Left ventricle myocardium superior (tissue), 1 donor: Measurements from ENCODE around the gene TAC3. TPM values are rescaled to one million over a fixed set of nuclear protein-coding genes. Genes with fewer than 3 reads are reported as not detected.
"Not testable (repeated sequence)": the region's sequence is repeated elsewhere in the genome, so short reads cannot be mapped to it uniquely, and the experiment has no call there.

Experiments used
- ATAC-seq: fragments of 200-7000 bp; cut with Tn5 transposase; one replicate; pipeline ENCODE4 v1.9.1; 2020; ENCODE audit warnings: mild to moderate bottlenecking, moderate library complexity
- DNase-seq: peaks from one replicate; pipeline ENCODE4 v3.0.0-alpha.2; 2020
- intact Hi-C: fragments of 100-400 bp; cut with micrococcal nuclease; formaldehyde crosslinking; loops from one replicate; pipeline ENCODE4 v1.11.0; 2022
- long read RNA-seq: library from polyadenylated mRNA; unstranded; transcript quantifications from one replicate; pipeline ENCODE4 v2.0.0, GENCODE V29; 2021
- total RNA-seq: library from RNA; stranded (reverse); fragmentation: NEBNext Ultra II Directional; extraction: Animal tissue kit (Norgen Biotek cat#: 25700); gene quantifications from one replicate; pipeline ENCODE4 v1.2.1, GENCODE V29; 2021
- donor health status: DM: no; HTN: yes; CAD: no; lungs with severe emphysema.

The TAC3 gene
- not detected for total RNA-seq
- long read RNA-seq: 0 reads

- intact Hi-C loops: no loop called here
Measured at GRCh38 chr12:57016348-57016747, at the start of gene TAC3. Gene TAC3 (minus strand): TSS chr12:57016529. CDS start chr12:57015797, 732 bp downstream.

GRCh38 chr12:57063991-57064685, 47.8 kb upstream of the TAC3 start:
- intact Hi-C loops: no loop called here
- no peak for DNase-seq
- no peak for ATAC-seq

More at GRCh38 chr12:57016348-57016747, at the start of gene TAC3:
- no peak for ATAC-seq
- no peak for DNase-seq

GRCh38 chr12:57058454-57058853, 42.1 kb upstream of the TAC3 start:
- DNase-seq: no peak
- no peak for ATAC-seq
- intact Hi-C loops: no loop called here

GRCh38 chr12:57057067-57057751, 40.9 kb upstream of the TAC3 start:
- intact Hi-C loops: no loop called here
- DNase-seq (no peak), ATAC-seq (no peak)

GRCh38 chr12:57055824-57056223, 39.5 kb upstream of the TAC3 start:
- DNase-seq: no peak
- ATAC-seq: no peak
- intact Hi-C loops: no loop called here

GRCh38 chr12:57053901-57054300, 37.6 kb upstream of the TAC3 start:
- ATAC-seq, DNase-seq, intact Hi-C loops: not testable (repeated sequence)

GRCh38 chr12:57053146-57053545, 36.8 kb upstream of the TAC3 start:
- intact Hi-C loops, DNase-seq, ATAC-seq: not testable (repeated sequence)

- no peak for DNase-seq
Measured at GRCh38 chr12:57051011-57051410, 34.7 kb upstream of the TAC3 start.

GRCh38 chr12:57049890-57050289, 33.6 kb upstream of the TAC3 start, which contains the start of gene MYO1A:
Gene MYO1A (minus strand): TSS chr12:57050129. CDS start chr12:57048323, 1,806 bp downstream.
- intact Hi-C loops: no loop called here
- ATAC-seq: no peak
- no peak for DNase-seq

More at GRCh38 chr12:57051011-57051410, 34.7 kb upstream of the TAC3 start:
- no peak for ATAC-seq
- intact Hi-C loops: no loop called here

GRCh38 chr12:57049119-57049446, 32.8 kb upstream of the TAC3 start:
- DNase-seq: no peak
- intact Hi-C loops: no loop called here
- ATAC-seq: no peak

- intact Hi-C loops: no loop called here
- ATAC-seq (no peak), DNase-seq (no peak)
Measured at GRCh38 chr12:57048423-57049118, 32.2 kb upstream of the TAC3 start.

- ATAC-seq (no peak), DNase-seq (no peak)
- intact Hi-C loops: no loop called here
Measured at GRCh38 chr12:57047981-57048380, 31.7 kb upstream of the TAC3 start.

GRCh38 chr12:57046947-57047890, 30.9 kb upstream of the TAC3 start:
- peak; percentile 37 for ATAC-seq
- intact Hi-C loops: no loop called here
- no peak for DNase-seq

- no peak for ATAC-seq
- intact Hi-C loops: no loop called here
Measured at GRCh38 chr12:57046086-57046791, 29.9 kb upstream of the TAC3 start.

GRCh38 chr12:57044889-57045288, 28.6 kb upstream of the TAC3 start:
- ATAC-seq (no peak), DNase-seq (no peak)
- intact Hi-C loops: no loop called here

More at GRCh38 chr12:57046086-57046791, 29.9 kb upstream of the TAC3 start:
- DNase-seq: no peak

- intact Hi-C loops: no loop called here
- DNase-seq: no peak
- ATAC-seq: no peak
Measured at GRCh38 chr12:57044468-57044867, 28.1 kb upstream of the TAC3 start.

GRCh38 chr12:57042695-57043094, 26.4 kb upstream of the TAC3 start:
- intact Hi-C loops: no loop called here
- ATAC-seq (no peak), DNase-seq (no peak)

GRCh38 chr12:57040750-57041149, 24.4 kb upstream of the TAC3 start:
- DNase-seq (no peak), ATAC-seq (no peak)
- intact Hi-C loops: no loop called here
